HepG2 (cell line): ENCODE results near the gene NPW. TPM values are rescaled to one million over a fixed set of nuclear protein-coding genes. Genes with fewer than 3 reads are reported as not detected.

Experiments
- GLMP ChIP-seq: sonication (generic); formaldehyde crosslinking; IDR thresholded peaks from 2 replicates; pipeline ENCODE4 v1.9.0; 2021; ENCODE audit warnings: missing genetic modification reagents, mild to moderate bottlenecking, borderline replicate concordance
- HNRNPLL ChIP-seq: fragments of 200-400 bp; formaldehyde crosslinking; IDR thresholded peaks from 2 replicates; pipeline ENCODE4 v1.6.1; 2017; ENCODE audit warnings: mild to moderate bottlenecking, low read depth, low read length; ENCODE audit not compliant: poor library complexity, severe bottlenecking
- NR0B2 ChIP-seq: sonication (generic); formaldehyde crosslinking; IDR thresholded peaks from 2 replicates; pipeline ENCODE4 v1.4.0; 2020; ENCODE audit warnings: mild to moderate bottlenecking, missing genetic modification reagents
- NRL ChIP-seq: sonication (generic); formaldehyde crosslinking; IDR thresholded peaks from 2 replicates; pipeline ENCODE4 v1.5.0; 2020; ENCODE audit warnings: missing genetic modification reagents, mild to moderate bottlenecking, moderate library complexity, borderline replicate concordance
- PRDM10 ChIP-seq: sonication (generic); formaldehyde crosslinking; IDR thresholded peaks from 2 replicates; pipeline ENCODE4 v1.4.0; 2020; ENCODE audit warnings: low read depth, missing genetic modification reagents
- REXO4 ChIP-seq: sonication (generic); formaldehyde crosslinking; IDR thresholded peaks from 2 replicates; pipeline ENCODE4 v1.8.0; 2022; ENCODE audit warnings: missing genetic modification reagents, mild to moderate bottlenecking, borderline replicate concordance
- THAP11 ChIP-seq: IDR thresholded peaks from 2 replicates; pipeline ENCODE4 v1.6.1; 2016; ENCODE audit warnings: missing biosample characterization, missing genetic modification reagents
- TP53 ChIP-seq: sonication (generic); formaldehyde crosslinking; conservative IDR thresholded peaks from 2 replicates; pipeline ENCODE4 v1.4.0; 2020; ENCODE audit warnings: missing genetic modification reagents
- ZBTB1 ChIP-seq: sonication (generic); formaldehyde crosslinking; IDR thresholded peaks from 2 replicates; pipeline ENCODE4 v1.4.0; 2020; ENCODE audit warnings: missing genetic modification reagents, borderline replicate concordance
- ZNF251 ChIP-seq: sonication (generic); formaldehyde crosslinking; IDR thresholded peaks from 2 replicates; pipeline ENCODE4 v1.9.0; 2021; ENCODE audit warnings: mild to moderate bottlenecking, missing genetic modification reagents
- polyA plus RNA-seq, 8 experiments: library from polyadenylated mRNA; depleted of rRNA in 3 of 8; stranded (reverse) in 7 of 8; unstranded in 1 of 8; fragments of >200 nt; fragmentation: Illumina TruSeq in 4 of 8; extraction: Trizol in 4 of 8; gene quantifications; 2 replicates each; pipeline versions ENCODE4 v1.2.1 to v1.2.3, GENCODE V29; 2011 to 2016; ENCODE audit warnings: low read depth in 4 of 8, missing spikeins in 1 of 8, mixed read lengths in 1 of 8; ENCODE audit not compliant: insufficient read depth in 1 of 8
- total RNA-seq, 5 experiments: library from RNA; depleted of rRNA; stranded (reverse); fragments of >200 nt; fragmentation: Illumina TruSeq; extraction: Trizol; gene quantifications; 2 replicates each; pipeline ENCODE4 v1.2.3, GENCODE V29; 2016; ENCODE audit warnings: low read depth in 1 of 5

The NPW gene
- total and polyA plus RNA-seq, 2 of the 13 experiments (the other 11 are each of a cell fraction or from before 2014, with no cell fraction given) = 0.24 to 0.97 TPM

- 0 out of 2 replicates have a peak, but pooled peaks have one; percentile 61 for TF ChIP-seq NR0B2 (CRISPR knock-in tag)
- no peak for TF ChIP-seq TP53 (CRISPR knock-in tag)
- no peak for TF ChIP-seq ZNF251
- no peak for TF ChIP-seq GLMP
- TF ChIP-seq THAP11 (CRISPR knock-in tag) = peak; percentile 93
- peak; percentile 36; the same call in 1 of the 2 replicates for TF ChIP-seq NRL (CRISPR knock-in tag)
- TF ChIP-seq PRDM10 (CRISPR knock-in tag) = no peak
- TF ChIP-seq ZBTB1 (CRISPR knock-in tag) = no peak
- TF ChIP-seq REXO4 = no peak
- no peak for TF ChIP-seq HNRNPLL
- TF ChIP-seq, all 625 proteins: peak for 191
These were observed 9.6 kb upstream of the NPW start, which contains the start of gene ZNF598 (continued) for GRCh38 chr16:2009791-2010510.
